GM21423 (cell line): ENCODE data around the gene CD27.
"Not testable (repeated sequence)": the region's sequence is repeated elsewhere in the genome, so short reads cannot be mapped to it uniquely, and the experiment has no call there.

Experiments used
- ATAC-seq: cut with Tn5 transposase; IDR thresholded peaks from one replicate; pipeline ENCODE4 v1.9.1; 2021; ENCODE audit warnings: mild to moderate bottlenecking, moderate library complexity; ENCODE audit not compliant: unreplicated experiment

CD27 gene

DNA sequence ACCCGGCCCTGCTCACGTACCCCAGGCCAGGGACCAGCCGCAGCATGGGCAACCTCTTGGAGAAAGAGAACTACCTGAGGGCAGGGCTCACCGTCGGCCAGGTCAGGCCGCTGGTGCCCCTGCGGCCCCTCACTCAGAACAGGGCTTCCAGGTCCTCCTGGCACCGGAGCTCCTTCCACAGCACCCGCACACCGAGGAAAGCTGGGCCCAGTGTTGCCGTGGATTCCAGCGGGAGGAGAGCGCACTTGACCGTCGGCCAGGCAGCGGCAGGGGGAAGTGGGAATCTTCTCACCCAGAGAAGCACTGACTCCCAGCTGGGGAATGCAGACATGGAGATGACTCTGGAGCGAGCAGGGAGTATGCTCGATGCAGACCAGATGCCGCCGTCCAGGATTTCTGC lies 33.7 kb downstream of the CD27 start:
- ATAC-seq = no peak

DNA sequence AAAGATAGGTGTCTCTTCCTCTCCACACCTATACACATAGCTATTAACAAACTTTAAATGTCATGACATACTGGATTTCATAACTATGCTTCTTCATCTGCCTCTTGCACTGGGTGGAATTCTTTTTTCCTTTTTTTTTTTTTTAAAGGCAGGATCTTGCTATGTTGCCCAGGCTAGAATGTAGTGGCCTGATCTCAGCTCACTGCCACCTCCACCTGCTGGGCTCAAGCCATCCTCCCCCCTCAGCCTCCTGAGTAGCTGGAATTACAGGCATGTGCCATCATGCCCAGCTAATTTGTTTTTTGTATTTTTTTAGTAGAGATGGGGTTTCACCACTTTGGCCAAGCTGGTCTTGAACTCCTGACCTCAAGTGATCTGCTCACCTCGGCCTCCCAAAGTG lies 43.5 kb downstream of the CD27 start:
- ATAC-seq = no peak

DNA sequence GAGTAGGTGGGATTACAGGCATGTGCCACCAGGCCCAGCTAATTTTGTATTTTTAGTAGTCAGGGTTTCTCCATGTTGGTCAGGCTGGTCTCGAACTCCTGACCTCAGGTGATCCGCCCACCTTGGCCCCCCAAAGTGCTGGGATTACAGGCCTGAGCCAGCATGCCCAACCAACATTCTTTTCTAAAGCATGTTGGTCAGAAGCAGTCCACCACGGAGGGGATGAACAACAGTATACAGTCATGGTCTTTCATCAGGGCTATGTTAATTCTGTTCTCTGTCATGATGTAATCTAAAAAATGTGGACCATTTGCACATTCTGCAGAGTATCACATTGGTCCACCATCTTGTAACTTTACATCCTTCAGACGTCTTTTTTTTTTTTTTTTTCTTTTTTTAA lies 44.7 kb downstream of the CD27 start:
- ATAC-seq = no peak

DNA sequence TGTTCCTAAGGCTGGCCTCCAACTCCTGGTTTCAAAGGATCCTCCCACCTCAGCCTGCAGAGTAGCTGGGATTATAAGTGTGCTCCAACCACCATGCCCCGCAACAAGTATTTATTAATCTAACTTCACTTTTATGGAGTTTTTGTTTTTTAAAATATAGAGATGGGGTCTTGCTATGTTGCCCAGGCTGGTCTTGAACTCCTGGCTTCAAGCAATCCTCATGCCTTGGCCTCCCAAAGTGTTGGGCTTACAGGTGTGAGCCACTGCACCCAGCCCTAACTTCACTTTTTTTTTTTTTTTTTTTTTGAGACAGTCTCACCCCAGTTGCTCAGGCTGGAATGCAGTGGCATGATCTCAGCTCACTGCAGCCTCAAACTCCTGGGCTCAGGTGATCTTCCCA lies 45.9 kb downstream of the CD27 start:
- not testable (repeated sequence) for ATAC-seq

DNA sequence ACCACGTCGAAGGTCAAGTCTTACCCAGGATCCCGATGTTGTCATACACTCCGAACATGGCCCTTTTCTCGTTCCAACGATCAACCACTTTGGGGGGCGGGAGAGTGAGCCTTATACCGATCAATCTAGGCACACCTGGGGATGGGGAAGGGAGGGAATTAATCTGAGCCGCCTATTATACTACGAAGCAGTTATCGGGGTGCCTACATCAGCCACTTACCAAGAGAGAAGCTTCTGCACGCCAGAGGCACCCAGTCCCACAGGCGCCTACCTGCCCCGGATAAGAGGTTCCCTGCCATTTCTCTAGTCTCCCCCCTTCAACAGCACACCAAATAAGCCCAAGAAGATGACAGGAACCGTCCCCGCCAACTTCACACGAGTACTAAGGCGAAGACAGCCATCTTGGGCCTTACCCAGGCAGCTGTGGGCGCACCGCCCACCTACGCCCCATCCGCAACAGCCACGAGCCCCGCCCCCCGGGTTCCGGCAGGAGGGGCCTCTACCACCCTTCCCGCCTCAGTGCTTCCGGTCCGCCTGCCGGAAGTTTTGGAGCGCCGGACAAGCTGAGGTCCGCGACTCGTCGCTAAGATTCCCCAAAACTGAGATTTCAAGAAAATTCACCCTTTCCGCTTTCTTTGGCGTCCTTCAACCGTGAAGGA lies 48.2 kb downstream of the CD27 start, which contains the start of gene MRPL51:
MRPL51 (minus strand) TSS at position 425 of the 659 bp plus-strand sequence; CDS start at position 299, 126 bp downstream.
- peak; percentile 75 for ATAC-seq

DNA sequence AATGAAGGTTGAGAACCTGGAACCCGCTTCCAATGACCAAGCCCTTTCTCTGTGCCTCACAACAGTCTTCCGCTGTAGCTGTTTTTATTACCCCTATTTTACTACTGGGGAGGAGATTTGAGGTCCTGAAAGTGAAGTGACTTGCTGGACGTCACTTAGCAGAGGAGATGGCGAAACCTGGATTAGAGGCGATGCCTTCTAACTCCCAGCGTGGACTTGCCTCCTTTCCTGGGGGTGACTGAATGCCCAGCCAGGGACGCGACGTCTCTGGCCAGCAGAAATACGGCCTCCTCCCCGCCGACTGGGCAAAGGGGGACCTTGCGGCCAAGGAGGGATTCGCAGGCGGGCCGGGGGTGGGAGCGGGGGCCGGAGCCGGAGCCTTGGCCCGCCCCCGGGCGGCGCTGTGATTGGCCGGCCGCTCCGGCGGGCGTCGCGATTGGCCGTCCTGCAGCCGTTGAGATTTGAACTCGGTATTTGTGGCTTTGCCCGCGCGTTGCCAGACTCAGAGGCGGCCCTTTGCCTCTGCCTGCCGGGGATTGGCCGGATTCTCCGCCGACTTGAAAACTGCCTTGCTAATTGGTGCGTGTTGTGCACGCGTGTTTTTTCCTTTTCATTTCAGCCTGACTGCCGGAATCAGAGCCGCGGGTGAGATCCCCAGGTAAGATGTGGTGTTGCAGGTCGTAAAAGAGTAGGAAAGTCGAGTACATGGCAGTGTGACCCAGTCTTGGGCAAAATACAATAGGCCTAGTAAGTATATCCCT lies 48.9 kb downstream of the CD27 start, which contains the start of gene NCAPD2:
NCAPD2 (plus strand) TSS at position 606 of the 761 bp plus-strand sequence. CDS start 997 bp downstream, outside the sequence.
- peak; percentile 81 for ATAC-seq

DNA sequence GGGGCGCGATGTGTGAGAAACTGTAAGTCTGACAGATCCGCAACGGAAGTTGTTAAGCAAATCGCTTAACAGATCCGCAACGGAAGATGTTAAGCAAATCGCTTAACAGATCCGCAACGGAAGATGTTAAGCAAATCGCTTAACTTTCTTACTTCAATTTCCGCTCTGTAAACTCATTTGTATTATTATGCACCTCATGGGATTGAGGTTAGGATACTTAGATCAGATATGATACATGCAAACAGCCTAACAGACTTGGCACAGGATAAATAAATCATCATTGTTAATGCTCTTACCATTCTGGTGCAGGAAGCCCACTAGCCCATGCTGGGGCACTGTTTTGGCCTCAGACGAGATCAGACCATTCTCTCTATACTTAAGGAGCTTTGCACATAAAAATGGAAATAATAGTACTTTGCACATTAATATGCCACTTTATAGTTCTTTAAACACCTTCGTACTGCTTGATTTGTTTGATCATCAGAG lies 49.5 kb downstream of the CD27 start:
- ATAC-seq = no peak

DNA sequence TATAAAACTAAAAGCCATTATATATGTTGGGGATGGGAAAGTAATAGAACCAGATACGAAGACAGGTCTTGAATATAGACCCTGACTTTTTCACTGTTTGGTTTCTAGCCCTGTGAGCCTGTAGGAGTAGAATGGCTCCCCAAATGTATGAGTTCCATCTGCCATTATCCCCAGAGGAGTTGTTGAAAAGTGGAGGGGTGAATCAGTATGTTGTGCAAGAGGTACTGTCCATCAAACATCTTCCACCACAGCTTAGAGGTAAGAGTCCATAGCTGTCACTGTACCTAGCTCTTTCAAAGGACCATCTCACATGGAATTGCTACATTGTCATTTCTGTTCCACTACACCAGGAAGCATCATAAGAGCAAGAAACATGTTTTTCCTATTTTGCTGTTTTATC lies 50.2 kb downstream of the CD27 start:
- no peak for ATAC-seq

DNA sequence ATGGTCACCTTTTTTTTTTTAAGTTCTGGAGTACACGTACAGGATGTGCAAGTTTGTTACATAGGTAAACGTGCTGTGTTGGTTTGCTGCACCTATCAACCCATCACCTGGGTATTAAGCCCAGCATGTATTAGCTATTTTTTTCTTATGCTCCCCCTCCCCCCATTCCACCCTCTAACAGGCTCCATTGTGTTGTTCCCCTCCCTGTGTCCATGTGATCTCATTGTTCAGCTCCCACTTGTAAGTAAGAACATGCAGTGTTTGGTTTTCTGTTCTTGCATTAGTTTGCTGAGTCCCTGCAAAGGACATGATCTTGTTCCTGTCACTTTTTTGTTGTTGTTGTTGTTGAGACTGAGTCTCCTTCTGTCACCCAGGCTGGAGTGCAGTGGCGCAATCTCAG lies 52.5 kb downstream of the CD27 start:
- not testable (repeated sequence) for ATAC-seq

DNA sequence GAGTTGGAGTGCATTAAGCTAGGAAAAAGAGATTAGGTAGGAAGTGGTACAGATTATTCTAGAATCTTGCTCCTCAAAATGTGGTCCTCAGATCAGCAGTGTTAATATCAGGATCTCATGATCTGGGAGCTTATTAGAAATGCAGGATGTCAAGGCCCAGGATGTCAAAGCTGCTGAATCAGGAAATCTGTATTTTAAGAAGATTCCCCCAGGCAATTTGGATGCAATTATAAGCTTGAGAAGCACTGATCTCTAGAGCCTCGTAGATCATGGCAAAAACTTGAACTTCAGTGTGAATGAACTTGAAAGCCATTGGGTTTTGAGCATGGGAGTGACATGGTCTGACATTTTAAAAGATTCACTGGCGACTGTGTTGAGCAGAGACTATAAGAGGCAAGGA lies 55.7 kb downstream of the CD27 start:
- no peak for ATAC-seq
